ENCODE data around the gene AGRN.
"Not testable (repeated sequence)": the region's sequence is repeated elsewhere in the genome, so short reads cannot be mapped to it uniquely, and the experiment has no call there.

AGRN gene

GRCh38 chr1:1055841-1056736 lies 36.2 kb downstream of the AGRN start:
- H4K12ac ChIP-seq (ENCODE audit: low read depth, low read length) = no peak overlapping the region
- no peak overlapping the region for H4K8ac ChIP-seq (ENCODE audit: low read depth, low read length)
- H3K18ac ChIP-seq (ENCODE audit: low read length) = no peak overlapping the region
- H4K91ac ChIP-seq (ENCODE audit: low read depth, low read length) = no peak overlapping the region
- no peak overlapping the region for H2BK12ac ChIP-seq (ENCODE audit: low read length)
- no peak overlapping the region for H3K27ac ChIP-seq (ENCODE audit: low read depth, low read length)
- no peak overlapping the region for H2AK5ac ChIP-seq (ENCODE audit: low read length)
- peaks cover 10% of the 10 kb centered on the region for H3K27me3 ChIP-seq (ENCODE audit: insufficient read depth, low read length)
- no peak overlapping the region for H2BK5ac ChIP-seq (ENCODE audit: low read depth, low read length, poor library complexity)
- H3K4me2 ChIP-seq (ENCODE audit: low read length) = no peak overlapping the region
- no CpG with 5 or more reads among the region's 50 CpGs for WGBS (ENCODE audit: extremely low coverage, insufficient coverage, insufficient read length)
- H3K14ac ChIP-seq (ENCODE audit: low read length) = no peak overlapping the region
- no peak overlapping the region for H2AFZ ChIP-seq (ENCODE audit: insufficient read depth, low read length, poor library complexity)
- no peak overlapping the region for H3K23ac ChIP-seq (ENCODE audit: low read length)
- H3K4me3 ChIP-seq (ENCODE audit: low read depth, low read length) = peak overlapping the region; percentile 67
- H3K4me1 ChIP-seq (ENCODE audit: control insufficient read depth in 1 of 2, insufficient read depth in 2 of 2, low read length in 2 of 2) = peaks cover 8 to 13% of the 10 kb centered on the region in 2 experiments
- no peak overlapping the region for H3K4ac ChIP-seq (ENCODE audit: low read depth, low read length)
- no peak overlapping the region for H3K9ac ChIP-seq (ENCODE audit: low read length)
- peaks cover 18% of the 10 kb centered on the region for H3K9me3 ChIP-seq (ENCODE audit: insufficient read depth, low read depth, low read length)
- no peaks in the 10 kb centered on the region for H3K79me2 ChIP-seq (ENCODE audit: control insufficient read depth, insufficient read depth, low read length, poor library complexity)
- peaks cover 37 to 48% of the 10 kb centered on the region in 2 experiments for H3K36me3 ChIP-seq (ENCODE audit: control insufficient read depth in 1 of 2, insufficient read depth in 2 of 2, low read length in 2 of 2)
- peaks cover 5% of the 10 kb centered on the region for H3K79me1 ChIP-seq (ENCODE audit: low read length)
- DNase-seq = no peak
- H2BK120ac ChIP-seq (ENCODE audit: insufficient read depth, low read length, poor library complexity) = no peak overlapping the region

- not testable (repeated sequence) for H3K9ac ChIP-seq (ENCODE audit: low read length); H3K4me3 ChIP-seq (ENCODE audit: low read depth, low read length); H3K79me1 ChIP-seq (ENCODE audit: low read length); H4K12ac ChIP-seq (ENCODE audit: low read depth, low read length); H2BK12ac ChIP-seq (ENCODE audit: low read length); H3K23ac ChIP-seq (ENCODE audit: low read length); H4K8ac ChIP-seq (ENCODE audit: low read depth, low read length); H3K18ac ChIP-seq (ENCODE audit: low read length); H3K14ac ChIP-seq (ENCODE audit: low read length); H3K4me2 ChIP-seq (ENCODE audit: low read length); H4K91ac ChIP-seq (ENCODE audit: low read depth, low read length); H2BK5ac ChIP-seq (ENCODE audit: low read depth, low read length, poor library complexity); DNase-seq; H3K79me2 ChIP-seq (ENCODE audit: control insufficient read depth, insufficient read depth, low read length, poor library complexity); H3K27ac ChIP-seq (ENCODE audit: low read depth, low read length); H2BK120ac ChIP-seq (ENCODE audit: insufficient read depth, low read length, poor library complexity); H3K27me3 ChIP-seq (ENCODE audit: insufficient read depth, low read length); H2AK5ac ChIP-seq (ENCODE audit: low read length); H2AFZ ChIP-seq (ENCODE audit: insufficient read depth, low read length, poor library complexity); H3K4ac ChIP-seq (ENCODE audit: low read depth, low read length)
- WGBS (ENCODE audit: extremely low coverage, insufficient coverage, insufficient read length) = no CpG with 5 or more reads among the region's 15 CpGs
- peaks cover 14% of the 10 kb centered on the region for H3K9me3 ChIP-seq (ENCODE audit: insufficient read depth, low read depth, low read length)
- peaks cover 23 to 32% of the 10 kb centered on the region in 2 experiments for H3K36me3 ChIP-seq (ENCODE audit: control insufficient read depth in 1 of 2, insufficient read depth in 2 of 2, low read length in 2 of 2)
- H3K4me1 ChIP-seq (ENCODE audit: control insufficient read depth in 1 of 2, insufficient read depth in 2 of 2, low read length in 2 of 2) = peaks cover 11 to 16% of the 10 kb centered on the region in 2 experiments
Observed at GRCh38 chr1:1057769-1058087, 37.8 kb downstream of the AGRN start.

DNA sequence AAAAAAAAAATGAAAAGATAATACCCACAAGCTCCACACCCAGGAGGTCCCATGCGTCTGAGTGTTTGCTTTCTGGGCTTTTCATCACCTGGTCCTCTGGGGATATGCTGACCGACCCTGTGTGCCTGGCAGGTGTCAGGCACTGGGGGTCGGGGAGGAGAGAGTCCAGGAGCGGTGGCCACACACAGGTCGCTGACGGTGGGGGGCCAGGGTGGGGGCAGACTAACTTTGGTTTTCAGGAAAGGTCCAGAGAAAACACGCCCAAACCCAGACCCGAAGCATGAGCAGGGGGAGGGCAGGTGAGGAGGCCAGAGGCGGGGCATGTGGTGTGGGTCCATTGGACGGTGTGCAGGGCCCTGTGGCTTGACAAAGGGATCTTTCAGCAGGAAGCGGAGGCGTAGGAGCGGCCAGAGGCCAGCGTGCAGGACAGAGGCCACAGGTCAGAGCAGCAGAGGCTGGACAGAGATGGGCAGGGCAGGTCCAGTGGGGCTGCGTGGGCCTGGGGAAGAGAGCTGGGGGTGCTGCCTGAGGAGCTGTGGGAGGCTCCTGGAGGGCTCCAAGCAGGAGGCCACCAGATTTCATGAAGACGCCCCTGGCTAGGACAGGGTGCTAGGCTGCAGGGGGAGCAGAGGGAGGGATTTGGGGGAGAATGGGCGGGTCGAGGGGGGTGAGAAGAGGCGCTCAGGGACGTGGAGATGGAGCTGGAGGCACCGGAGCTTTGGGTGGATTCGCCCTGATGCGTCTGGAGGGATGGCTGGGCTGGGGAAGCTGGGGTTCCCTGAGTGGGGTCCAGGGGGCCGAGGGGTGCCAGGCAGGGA lies 38.4 kb downstream of the AGRN start:
- Histone ChIP-seq H3K4ac (ENCODE audit: low read depth, low read length) (no peak overlapping the region), H3K18ac (ENCODE audit: low read length) (no peak overlapping the region), H3K23ac (ENCODE audit: low read length) (no peak overlapping the region), H4K91ac (ENCODE audit: low read depth, low read length) (no peak overlapping the region), H3K27me3 (ENCODE audit: insufficient read depth, low read length) (peaks cover 10% of the 10 kb centered on the region), H2AFZ (ENCODE audit: insufficient read depth, low read length, poor library complexity) (no peak overlapping the region), H3K79me2 (ENCODE audit: control insufficient read depth, insufficient read depth, low read length, poor library complexity) (no peaks in the 10 kb centered on the region), H3K4me3 (ENCODE audit: low read depth, low read length) (no peak overlapping the region), H4K8ac (ENCODE audit: low read depth, low read length) (no peak overlapping the region), H3K36me3 (ENCODE audit: control insufficient read depth in 1 of 2, insufficient read depth in 2 of 2, low read length in 2 of 2) (peaks cover 22 to 26% of the 10 kb centered on the region in 2 experiments), H3K14ac (ENCODE audit: low read length) (no peak overlapping the region), H3K79me1 (ENCODE audit: low read length) (peaks cover 5% of the 10 kb centered on the region), H3K9ac (ENCODE audit: low read length) (no peak overlapping the region), H3K4me2 (ENCODE audit: low read length) (peak overlapping the region; percentile 78), H2AK5ac (ENCODE audit: low read length) (no peak overlapping the region), H3K9me3 (ENCODE audit: insufficient read depth, low read depth, low read length) (peaks cover 9% of the 10 kb centered on the region), H2BK12ac (ENCODE audit: low read length) (no peak overlapping the region), H3K27ac (ENCODE audit: low read depth, low read length) (no peak overlapping the region), H2BK120ac (ENCODE audit: insufficient read depth, low read length, poor library complexity) (no peak overlapping the region), H4K12ac (ENCODE audit: low read depth, low read length) (no peak overlapping the region), H3K4me1 (ENCODE audit: control insufficient read depth in 1 of 2, insufficient read depth in 2 of 2, low read length in 2 of 2) (peaks cover 11 to 17% of the 10 kb centered on the region in 2 experiments), H2BK5ac (ENCODE audit: low read depth, low read length, poor library complexity) (no peak overlapping the region)
- WGBS (ENCODE audit: extremely low coverage, insufficient coverage, insufficient read length) = no CpG with 5 or more reads among the region's 24 CpGs
- DNase-seq = no peak

DNA sequence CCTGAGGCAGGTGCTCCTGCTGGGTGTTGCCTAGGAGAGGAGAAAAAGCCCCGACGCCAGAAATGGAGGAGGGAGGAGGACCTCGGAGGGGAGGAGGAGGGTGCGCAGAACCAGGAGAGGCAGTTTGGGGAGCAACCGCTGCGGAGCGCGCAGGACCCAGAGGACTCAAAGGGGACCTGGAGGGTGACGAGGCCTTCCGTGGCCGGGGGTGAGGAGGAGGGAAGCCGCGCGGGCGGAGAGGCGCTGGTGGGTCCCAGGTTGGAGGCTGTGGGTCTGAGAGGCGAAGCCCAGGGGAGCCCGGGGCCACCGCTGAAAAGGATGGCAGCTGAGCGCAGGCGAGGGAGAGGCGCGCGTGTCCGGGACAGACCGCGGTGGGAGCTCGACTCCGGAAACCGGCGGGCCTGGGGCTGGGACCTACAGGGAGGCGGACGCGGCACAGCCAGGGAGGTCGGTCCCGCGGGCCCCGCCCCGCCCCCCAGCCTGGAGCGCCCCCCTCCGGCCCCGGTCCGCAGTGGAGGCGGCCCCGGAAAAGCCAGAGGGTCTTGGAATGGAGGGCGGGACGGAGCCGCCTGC lies 39.1 kb downstream of the AGRN start:
- peaks cover 14 to 19% of the 10 kb centered on the region in 2 experiments for H3K36me3 ChIP-seq (ENCODE audit: control insufficient read depth in 1 of 2, insufficient read depth in 2 of 2, low read length in 2 of 2)
- no peak overlapping the region for H3K23ac ChIP-seq (ENCODE audit: low read length)
- H3K27ac ChIP-seq (ENCODE audit: low read depth, low read length) = no peak overlapping the region
- H2BK120ac ChIP-seq (ENCODE audit: insufficient read depth, low read length, poor library complexity) = no peak overlapping the region
- H3K14ac ChIP-seq (ENCODE audit: low read length) = peak overlapping the region; percentile 16
- no CpG with 5 or more reads among the region's 48 CpGs for WGBS (ENCODE audit: extremely low coverage, insufficient coverage, insufficient read length)
- DNase-seq = no peak
- H3K4me2 ChIP-seq (ENCODE audit: low read length) = peak overlapping the region; percentile 78
- no peak overlapping the region for H3K9ac ChIP-seq (ENCODE audit: low read length)
- no peak overlapping the region for H2BK5ac ChIP-seq (ENCODE audit: low read depth, low read length, poor library complexity)
- peaks cover 9% of the 10 kb centered on the region for H3K9me3 ChIP-seq (ENCODE audit: insufficient read depth, low read depth, low read length)
- peaks cover 18 to 24% of the 10 kb centered on the region in 2 experiments for H3K4me1 ChIP-seq (ENCODE audit: control insufficient read depth in 1 of 2, insufficient read depth in 2 of 2, low read length in 2 of 2)
- H4K8ac ChIP-seq (ENCODE audit: low read depth, low read length) = peak overlapping the region; percentile 50
- no peak overlapping the region for H2BK12ac ChIP-seq (ENCODE audit: low read length)
- H3K18ac ChIP-seq (ENCODE audit: low read length) = peak overlapping the region; percentile 51
- peak overlapping the region; percentile 51 for H3K4me3 ChIP-seq (ENCODE audit: low read depth, low read length)
- peak overlapping the region; percentile 60 for H4K91ac ChIP-seq (ENCODE audit: low read depth, low read length)
- peaks cover 7% of the 10 kb centered on the region for H3K79me1 ChIP-seq (ENCODE audit: low read length)
- no peak overlapping the region for H3K4ac ChIP-seq (ENCODE audit: low read depth, low read length)
- no peak overlapping the region for H2AFZ ChIP-seq (ENCODE audit: insufficient read depth, low read length, poor library complexity)
- H3K27me3 ChIP-seq (ENCODE audit: insufficient read depth, low read length) = peaks cover 10% of the 10 kb centered on the region
- no peaks in the 10 kb centered on the region for H3K79me2 ChIP-seq (ENCODE audit: control insufficient read depth, insufficient read depth, low read length, poor library complexity)
- H2AK5ac ChIP-seq (ENCODE audit: low read length) = no peak overlapping the region
- H4K12ac ChIP-seq (ENCODE audit: low read depth, low read length) = no peak overlapping the region

Data from trophoblast cell (in vitro differentiated cells and primary cell).